GM18858 (cell line): ENCODE results near the gene TMEM108.
A peak's percentile ranks its signal among the peaks of the same experiment; 100 is the strongest.

Experiments
- ATAC-seq: cut with Tn5 transposase; IDR thresholded peaks from one replicate; pipeline ENCODE4 v1.9.1; 2021; ENCODE audit not compliant: unreplicated experiment

TMEM108 gene

DNA sequence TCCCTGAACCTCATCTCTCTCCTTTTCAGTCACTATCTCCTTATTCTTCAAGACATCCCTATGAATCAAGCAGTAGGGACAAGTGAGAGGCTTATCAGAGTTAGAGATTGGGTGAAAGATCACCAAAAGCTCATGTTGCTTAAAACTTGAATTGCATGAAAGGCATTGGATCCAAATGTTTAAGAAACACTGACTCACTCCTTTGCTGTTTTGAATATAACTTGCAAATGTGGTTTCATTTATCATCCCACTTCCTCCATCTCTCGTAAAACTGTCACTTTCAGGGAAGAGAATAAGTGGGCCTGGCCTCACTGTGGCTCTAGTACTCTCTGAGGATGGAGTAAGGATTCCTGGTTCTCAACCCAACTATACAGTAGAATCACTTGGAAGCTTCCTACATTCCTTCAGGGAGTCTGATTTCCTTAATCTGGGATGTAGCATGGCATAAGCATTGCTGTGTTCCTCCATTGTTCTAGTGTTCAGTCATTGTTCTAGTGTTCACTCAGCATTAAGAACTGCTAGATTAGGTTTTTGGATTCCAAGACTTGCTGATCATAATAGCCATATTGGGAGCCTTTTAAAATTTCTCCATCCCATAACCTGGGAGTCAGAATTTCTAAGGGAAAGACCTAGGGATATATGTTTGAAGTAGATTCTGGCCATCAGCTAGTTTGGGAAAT, 171.8 kb downstream of the TMEM108 start:
- no peak for ATAC-seq

DNA sequence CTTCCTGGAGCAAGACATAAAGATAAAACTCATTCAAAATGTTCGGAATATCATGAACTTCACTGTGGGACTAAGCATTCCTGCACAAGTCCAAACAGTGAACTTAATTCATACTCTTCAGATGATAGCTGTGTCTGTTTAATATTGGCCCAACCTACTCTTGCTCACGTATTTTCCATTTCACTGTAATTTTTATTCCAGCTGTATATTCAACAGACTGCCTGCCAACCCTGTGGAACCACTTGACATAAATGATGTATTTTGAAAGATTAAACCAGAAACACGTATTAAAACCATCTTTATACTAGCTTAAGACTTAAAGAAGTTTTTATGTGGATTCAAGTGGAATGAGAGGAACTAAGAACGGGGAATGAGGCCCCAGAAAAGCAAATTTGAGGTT, 172.5 kb downstream of the TMEM108 start:
- no peak for ATAC-seq

DNA sequence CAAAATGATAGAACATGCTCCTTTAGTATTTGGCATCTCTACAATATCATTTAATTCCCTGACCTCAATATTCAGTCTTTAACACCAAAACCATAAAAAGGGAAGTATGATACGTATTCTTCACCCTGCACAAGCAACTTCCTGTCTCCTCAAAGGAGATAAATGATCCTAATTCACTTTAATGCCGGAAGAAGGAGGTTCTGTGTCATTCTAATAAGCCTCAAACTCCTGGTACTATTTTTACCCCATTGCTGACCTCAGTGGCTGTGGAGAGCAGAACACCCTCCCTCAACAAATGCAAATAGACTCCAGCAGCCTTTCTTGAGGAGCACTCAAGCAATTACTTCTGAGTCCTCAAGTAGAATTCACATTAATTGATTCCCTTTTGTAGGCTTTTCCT, 173.3 kb downstream of the TMEM108 start:
- peak; percentile 94 for ATAC-seq

DNA sequence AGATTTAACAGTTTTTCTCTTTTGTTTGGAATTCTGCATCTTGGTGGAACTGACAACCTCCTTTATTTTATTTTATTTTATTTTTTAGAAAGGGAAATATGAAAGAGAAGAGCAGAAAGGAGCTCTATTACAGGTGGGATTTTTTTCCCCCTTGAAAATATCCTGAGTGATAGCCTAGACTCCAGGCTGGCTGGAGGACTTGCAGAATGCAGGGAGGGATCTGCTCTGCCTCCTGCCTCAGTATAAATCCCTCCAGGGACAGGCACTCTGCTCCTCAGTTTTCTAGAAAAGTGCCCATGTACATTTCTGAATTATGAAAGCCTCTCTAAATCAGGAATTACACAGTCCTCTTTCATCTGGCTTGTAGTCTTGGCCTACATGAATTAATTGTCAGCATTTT, 173.7 kb downstream of the TMEM108 start:
- no peak for ATAC-seq

DNA sequence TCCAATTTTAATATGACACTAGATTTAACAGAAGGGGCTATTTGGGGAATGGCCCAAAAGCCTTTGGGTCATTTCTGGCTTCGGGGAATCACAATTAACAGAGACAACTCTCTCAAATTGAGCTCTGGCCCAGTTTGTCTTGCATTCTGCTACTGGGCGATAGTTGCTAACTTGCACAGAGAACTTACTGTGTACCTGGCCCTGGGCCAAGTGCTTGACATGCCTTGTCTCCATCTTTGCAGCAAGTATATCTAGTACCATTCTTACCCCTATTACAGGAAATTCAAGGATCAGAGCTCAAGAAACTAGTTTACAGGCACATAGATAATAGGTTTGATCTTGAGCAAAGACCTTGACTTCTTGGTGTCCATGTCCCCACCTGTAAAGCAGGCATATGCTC, 175.7 kb downstream of the TMEM108 start:
- ATAC-seq, result no peak

DNA sequence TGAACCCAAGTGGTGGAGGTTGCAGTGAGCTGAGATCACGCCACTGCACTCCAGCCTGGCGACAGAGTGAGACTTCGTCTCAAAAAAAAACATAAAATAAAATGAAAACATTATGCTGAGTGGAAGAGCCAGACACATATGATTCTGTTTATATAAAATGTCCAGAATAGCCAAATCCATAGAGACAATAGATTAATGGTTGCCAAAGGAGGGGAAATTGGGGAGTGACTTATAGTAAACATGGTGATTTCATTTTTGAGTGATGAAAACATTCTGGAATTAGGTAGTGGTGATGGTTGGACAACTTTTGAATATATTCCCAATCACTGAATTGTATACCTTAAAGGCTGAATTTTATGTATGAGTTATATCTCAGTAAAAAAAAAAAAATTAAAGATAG, 189.6 kb downstream of the TMEM108 start:
- no peak for ATAC-seq

DNA sequence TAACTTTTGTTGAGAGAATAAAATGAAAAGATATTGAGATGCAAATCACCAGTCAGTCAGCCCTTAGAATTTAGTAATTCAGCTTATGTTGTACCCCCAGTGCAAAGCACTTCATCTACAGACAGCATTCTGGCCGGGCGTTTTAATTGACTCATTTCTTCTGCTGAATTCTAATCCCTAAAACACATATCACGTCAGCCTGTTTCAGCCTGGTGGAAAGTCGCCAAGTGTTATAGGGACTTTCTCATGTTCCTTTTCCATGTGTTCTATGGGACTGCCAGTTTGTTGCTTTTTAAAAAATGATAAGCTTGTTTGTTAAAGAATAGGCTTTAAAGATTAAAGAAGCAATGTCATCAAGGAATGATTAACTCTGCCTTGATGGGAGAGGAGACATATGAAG, 192.0 kb downstream of the TMEM108 start:
- ATAC-seq, result no peak

DNA sequence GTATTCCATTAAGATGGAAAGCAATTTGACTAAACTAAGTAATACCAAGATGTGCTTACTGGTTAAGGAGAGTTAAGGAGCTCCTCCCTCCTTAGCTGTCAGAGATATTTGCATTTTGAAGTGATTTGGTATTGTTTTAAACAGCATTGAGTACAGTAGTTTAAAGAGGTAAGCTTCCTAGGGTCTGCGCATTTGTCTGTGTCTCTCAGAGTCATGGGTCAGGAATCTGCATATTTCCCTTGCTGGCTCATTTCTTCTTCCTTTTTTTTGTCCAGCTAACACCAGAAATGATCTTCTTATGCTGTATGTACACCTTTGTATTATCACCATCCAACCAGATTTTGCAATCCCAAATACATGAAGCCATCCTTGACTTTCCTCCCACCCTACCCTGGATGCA, 198.7 kb downstream of the TMEM108 start:
- no peak for ATAC-seq

DNA sequence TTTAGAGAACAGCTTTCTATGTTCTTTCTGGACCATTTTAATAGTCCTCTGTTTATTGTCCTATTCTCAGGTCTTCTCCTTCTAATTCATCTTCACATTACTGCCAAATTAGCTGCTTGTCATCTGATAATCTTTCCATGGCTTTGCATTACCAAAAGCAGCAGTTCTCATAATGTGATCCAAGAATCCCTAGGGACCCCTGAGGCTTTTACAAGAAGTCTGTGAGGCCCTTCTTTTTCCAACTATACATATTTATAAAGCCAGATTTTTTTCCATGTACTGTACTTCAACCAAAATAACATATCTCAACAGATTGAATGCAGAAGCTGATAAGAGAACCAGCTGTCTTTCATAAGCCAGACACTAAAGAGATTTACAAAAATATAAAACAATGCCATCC, 199.2 kb downstream of the TMEM108 start:
- no peak for ATAC-seq

DNA sequence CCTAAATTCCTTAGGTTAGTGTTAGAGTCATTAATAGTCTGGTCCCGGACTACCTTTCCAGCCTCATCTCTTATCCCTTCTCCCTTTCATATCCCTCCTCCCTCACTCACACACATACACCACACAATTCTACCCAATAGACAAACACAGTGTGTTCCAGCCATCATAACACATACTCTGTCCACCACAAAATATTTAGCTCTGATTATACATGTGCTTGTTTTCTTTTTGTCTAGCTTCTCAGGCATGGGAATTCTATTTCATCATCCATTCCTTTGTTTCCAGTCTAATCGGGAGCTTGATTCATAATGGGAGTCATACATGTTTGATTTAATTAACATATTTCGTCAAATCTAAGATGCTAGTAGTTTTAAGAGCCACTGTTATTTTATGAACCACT, 199.8 kb downstream of the TMEM108 start:
- no peak for ATAC-seq

DNA sequence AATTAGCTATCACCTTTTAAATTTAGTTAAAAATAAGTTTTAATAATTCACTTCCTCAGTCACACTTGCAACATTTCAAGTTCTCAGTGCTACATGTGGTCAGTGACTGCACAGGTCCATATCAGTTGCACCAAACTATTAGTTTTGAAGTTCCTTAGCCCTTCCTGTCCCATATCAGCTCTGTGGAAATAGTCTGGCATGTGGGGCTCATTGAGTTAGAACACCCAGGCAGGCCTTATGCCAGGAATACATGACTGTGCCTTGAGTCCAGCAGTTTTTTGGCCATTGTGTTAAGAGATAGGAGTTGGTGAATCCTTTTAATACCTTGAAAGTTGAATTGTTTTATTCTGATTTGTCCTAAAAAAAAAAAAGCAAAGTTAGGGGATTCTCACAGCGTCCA, 207.9 kb downstream of the TMEM108 start:
- ATAC-seq, result no peak

DNA sequence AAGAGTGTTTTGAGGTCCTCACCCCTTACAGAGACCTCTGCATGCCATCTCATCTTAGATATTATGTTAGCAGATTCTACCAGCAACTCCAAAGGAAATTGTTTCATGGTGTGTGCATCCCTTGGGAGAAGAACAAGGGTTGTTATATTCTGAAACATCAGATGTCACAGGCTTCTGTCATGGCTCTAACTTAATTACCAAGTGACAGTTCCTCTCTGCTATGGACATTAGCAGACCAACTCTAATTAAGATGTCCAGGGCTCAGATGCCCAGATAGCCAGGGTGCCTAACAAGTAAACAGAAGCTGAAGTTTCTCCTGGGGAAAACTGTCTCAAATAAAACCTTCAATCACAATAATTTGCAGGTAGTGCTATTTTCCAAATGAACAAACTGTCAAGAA, 208.6 kb downstream of the TMEM108 start:
- no peak for ATAC-seq

DNA sequence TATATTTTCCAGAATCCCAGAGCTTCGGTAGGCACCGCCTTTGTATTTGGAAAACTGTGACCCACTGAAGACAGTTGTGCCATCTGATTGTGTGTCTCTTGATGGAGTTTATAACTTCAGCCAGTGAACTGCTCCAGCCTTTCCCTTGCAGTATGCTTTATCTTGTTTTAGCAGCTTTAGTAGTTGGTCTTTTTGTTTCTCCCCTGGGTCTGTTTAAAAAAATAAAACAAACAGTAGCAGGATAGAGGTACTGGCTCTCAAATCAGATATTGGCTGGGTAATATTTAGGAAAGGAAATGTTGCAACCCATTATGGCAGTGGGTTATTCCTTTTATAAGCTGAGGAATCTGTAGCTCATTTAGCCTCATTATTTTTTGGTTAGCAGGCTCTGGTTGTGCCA, 210.2 kb downstream of the TMEM108 start:
- no peak for ATAC-seq

DNA sequence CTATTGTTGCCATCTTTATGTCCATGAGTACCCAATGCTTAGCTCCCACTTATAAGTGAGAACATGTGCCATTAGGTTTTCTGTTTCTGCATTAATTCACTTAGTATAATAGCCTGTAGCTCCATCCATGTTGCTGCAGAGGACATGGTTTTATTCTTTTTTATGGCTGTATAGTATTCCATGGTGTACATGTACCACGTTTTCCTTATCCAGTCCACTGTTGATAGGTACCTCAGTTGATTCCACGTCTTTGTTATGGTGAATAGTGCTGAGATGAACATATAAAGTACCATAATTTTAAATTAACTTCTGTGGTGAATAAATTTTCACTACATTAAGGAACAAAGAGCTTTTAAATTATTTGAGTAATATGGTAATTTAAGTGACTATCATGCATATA, 211.3 kb downstream of the TMEM108 start:
- ATAC-seq, result no peak

DNA sequence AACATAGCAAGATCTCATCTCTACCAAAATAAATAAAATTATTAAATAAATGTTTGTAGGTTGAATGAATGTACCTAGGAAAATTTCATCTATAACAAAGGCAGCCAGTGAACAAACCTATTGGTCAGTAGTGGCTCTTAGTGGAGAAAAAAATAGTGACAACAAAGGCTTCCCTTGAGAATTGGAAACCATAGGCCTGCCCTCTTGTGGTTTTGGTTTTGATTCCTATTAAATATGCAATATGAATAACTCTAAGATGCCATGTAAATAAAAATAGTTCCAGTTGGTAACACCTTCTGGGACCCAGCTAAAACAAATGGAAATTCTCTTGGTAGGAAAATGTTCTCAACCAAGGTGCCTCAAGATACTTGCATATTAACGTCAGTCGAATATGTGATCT, 216.0 kb downstream of the TMEM108 start:
- ATAC-seq, result no peak

DNA sequence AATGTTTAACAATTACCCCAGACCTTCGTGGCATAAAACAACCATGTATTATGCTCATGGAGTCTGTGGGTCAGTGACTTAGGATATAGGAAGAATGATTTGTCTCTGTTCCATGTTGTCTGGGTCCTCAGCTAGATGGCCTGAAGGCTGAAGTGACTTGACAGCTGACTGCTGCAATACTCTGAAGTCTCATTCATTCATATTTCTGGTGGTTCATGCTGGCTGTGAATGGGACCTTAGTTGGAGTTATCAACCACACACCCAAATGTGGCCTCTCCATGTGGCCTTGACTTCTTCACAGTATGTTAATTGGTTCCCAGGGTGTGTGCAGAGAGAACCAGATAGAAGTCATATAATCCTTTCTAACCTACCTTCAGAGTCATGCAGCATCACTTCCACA, 216.5 kb downstream of the TMEM108 start:
- no peak for ATAC-seq

DNA sequence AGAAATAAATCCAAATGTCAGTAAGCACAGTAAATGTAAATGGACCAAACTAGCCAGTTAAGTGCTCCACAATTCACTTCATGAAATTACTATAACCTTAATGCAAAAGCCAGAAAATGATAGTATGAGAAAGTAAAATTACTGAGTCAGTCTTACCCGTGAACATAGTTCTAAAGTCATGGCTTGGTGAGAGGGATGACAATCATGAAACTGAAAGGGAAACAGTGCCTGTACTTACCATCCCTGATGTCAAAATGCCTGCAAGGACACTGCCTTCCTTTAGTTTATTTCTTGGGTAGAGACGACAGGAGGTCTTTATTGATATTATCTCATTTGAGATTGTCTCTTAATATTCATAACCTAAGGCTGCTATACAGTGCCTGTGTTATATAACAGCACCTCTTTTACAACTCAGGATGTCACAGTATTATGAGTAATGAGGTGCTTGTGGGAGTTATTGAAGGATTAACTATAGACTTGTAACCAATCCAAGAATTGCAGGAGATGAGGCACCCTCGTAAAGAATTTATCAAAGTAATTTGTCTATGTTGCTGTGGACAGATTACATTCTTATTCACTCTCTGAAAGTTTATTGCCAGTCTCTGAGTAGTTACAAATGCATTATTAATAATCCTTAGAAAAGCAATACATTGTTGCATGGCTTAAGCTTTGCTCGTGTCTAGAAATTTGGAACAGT, 218.7 kb downstream of the TMEM108 start:
- ATAC-seq, result peak; percentile 72

DNA sequence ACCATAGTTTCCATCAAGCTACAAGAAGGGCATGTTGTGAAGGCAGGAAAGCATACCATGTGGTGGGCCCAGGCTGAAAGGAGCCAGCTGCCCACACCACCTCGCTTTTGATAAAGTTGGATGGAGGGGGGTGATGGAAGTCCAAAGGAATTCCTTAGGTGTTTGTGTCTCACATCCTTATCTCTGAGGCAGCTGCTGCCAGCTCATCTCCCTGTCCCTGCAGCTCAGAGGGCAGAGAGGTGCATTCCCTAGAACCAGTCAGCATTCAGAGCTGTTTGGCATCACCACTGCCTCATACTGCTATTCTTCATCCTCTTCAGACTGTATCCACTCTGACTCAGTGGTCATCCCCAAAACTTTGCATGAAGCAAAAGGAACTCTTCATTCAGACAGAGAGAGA, 220.2 kb downstream of the TMEM108 start:
- ATAC-seq, result no peak

DNA sequence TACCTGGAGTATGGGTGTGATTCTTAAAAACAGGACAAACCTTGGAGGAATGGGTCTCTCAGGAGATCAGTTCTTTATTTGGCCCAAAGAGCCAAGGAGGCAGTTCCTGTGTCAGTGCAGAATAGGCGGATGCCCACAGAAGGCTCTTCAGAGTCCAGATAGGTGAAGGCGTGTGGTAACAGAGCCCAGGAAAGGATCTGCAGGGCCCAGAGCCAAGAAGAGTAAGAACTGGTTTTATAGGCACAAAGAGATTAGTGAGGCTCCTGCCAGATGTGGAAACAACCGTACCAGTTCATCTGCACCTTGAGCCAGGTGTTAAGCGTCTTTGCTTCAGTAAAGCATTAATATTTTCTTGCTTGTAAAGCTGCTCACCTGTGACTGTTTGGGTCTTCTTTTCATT, 221.6 kb downstream of the TMEM108 start:
- ATAC-seq, result no peak

DNA sequence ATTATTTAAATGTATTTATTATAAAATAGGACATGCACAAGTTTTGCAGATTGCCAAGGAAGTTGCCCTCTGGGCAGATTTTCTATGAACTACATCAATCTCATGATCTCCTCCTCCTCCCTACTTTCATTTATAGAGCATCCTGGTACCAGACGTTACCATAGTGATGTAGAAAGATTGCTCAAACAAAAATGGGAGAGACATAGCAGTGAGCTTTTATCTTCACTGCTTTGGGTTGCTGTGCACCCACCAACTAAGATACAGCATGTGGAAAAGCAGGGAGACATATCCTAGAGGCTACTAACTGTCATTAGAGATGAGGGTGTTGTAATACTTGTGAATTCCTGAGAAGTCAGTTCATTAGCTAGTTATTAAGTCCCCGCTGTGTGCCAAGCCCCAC, 224.1 kb downstream of the TMEM108 start:
- no peak for ATAC-seq

DNA sequence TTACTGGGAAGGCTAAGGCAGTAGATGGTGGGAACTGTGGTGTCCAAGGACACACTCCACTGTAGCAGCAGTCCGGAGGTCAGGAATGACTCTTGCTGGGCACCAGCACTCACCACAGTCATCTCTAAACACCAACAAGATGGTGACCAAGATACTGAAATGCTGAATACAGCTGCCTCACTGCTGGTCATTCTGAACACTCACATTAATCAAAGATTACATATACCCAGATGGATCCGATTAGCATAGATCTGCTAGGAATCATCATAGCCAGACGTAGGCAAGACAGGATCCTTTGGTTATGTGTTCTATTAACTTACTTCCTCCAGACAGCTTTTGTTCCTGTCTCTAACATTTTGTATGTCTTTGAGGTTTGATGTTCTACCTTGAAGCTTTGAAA, 226.7 kb downstream of the TMEM108 start:
- ATAC-seq, result no peak

DNA sequence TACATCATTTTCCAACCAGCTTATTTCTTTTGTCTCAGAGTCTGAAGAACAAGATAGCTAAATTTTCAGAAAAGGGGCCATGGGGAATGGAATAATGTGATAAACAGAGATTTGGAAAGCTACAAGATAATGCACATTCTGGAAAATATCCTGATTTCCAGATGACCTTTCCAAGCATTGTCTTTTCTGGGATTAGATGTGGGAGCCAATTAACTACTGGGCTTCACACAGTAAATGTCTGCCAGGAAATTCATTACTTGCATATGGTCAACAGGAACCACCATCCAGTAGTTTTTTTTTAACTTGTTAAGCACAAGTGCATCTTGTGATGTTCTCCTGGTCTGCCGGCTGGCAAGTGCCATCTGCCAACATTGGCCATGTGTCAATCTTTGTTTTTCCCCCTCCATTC, 230.5 kb downstream of the TMEM108 start:
- no peak for ATAC-seq

DNA sequence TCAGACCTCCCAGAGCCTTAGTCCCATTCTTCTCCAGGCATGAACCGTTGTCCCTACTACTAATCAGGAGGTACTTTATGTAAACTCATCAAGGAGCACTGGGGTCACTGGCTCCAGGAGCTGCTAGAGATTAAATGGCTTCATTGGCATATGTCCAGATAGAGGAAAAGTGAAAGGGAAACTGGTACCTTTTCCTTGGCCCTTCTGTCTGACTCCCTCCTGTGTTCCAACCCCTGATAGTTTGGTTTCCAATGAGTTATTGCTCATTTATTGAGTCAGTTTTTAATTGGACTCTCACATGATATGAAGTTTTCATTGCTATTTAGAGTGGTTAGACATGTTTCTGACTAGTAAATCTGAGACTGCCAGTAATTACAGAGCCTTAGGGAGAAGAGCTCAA, 231.2 kb downstream of the TMEM108 start:
- no peak for ATAC-seq
